Endodermal cell (in vitro differentiated cells): ENCODE results near the gene IL7R. TPM values are rescaled to one million over a fixed set of nuclear protein-coding genes. Genes with fewer than 3 reads are reported as not detected.

Experiments used
- DNase-seq: peaks from one replicate; pipeline ENCODE4 v3.0.0-alpha.2; 2017
- H3K27ac ChIP-seq: 2 replicates; pipeline ENCODE4 v1.5.1; 2013; ENCODE audit warnings: mild to moderate bottlenecking, low read depth, low read length, moderate library complexity
- H3K27me3 ChIP-seq: 2 replicates; pipeline ENCODE4 v1.6.1; 2013; ENCODE audit warnings: mild to moderate bottlenecking, low read length, moderate library complexity; ENCODE audit not compliant: insufficient read depth, control insufficient read depth, poor library complexity, severe bottlenecking
- H3K36me3 ChIP-seq: 2 replicates; pipeline ENCODE4 v1.7.0; 2013; ENCODE audit warnings: mild to moderate bottlenecking, low read length, moderate library complexity; ENCODE audit not compliant: control insufficient read depth, insufficient read depth
- H3K4me1 ChIP-seq: one replicate; pipeline ENCODE4 v1.7.0; 2013; ENCODE audit warnings: low read length; ENCODE audit not compliant: control insufficient read depth, insufficient read depth
- H3K4me3 ChIP-seq: 2 replicates; pipeline ENCODE4 v1.5.1; 2013; ENCODE audit warnings: mild to moderate bottlenecking, low read length, moderate library complexity
- H3K9ac ChIP-seq: 2 replicates; pipeline ENCODE4 v1.6.1; 2013; ENCODE audit warnings: mild to moderate bottlenecking, low read length, moderate library complexity; ENCODE audit not compliant: poor library complexity, severe bottlenecking; ENCODE audit errors: extremely low read depth
- H3K9me3 ChIP-seq: 2 replicates; pipeline ENCODE4 v1.6.1; 2013; ENCODE audit warnings: mild to moderate bottlenecking, low read length, moderate library complexity; ENCODE audit not compliant: control insufficient read depth
- H3K27ac Mint-ChIP-seq: 2 replicates; pipeline ENCODE4 v1.8.0; 2020; ENCODE audit warnings: mixed read lengths
- H3K27me3 Mint-ChIP-seq: 2 replicates; pipeline ENCODE4 v1.8.0; 2021; ENCODE audit warnings: mild to moderate bottlenecking, mixed read lengths; ENCODE audit not compliant: insufficient read depth
- H3K36me3 Mint-ChIP-seq: 2 replicates; pipeline ENCODE4 v1.8.0; 2020; ENCODE audit warnings: low read depth, mixed read lengths
- H3K4me1 Mint-ChIP-seq: 2 replicates; pipeline ENCODE4 v1.8.0; 2020; ENCODE audit warnings: mixed read lengths
- H3K4me3 Mint-ChIP-seq: 2 replicates; pipeline ENCODE4 v1.8.0; 2020; ENCODE audit warnings: mild to moderate bottlenecking, moderate library complexity, mixed read lengths
- H3K9me3 Mint-ChIP-seq: 2 replicates; pipeline ENCODE4 v1.8.0; 2020; ENCODE audit warnings: mild to moderate bottlenecking, mixed read lengths
- CTCF ChIP-seq: fragments of 200-600 bp; sonication (generic); conservative IDR thresholded peaks from 2 replicates; pipeline ENCODE4 v1.5.0; 2021; ENCODE audit warnings: antibody characterized with exemption, mild to moderate bottlenecking
- WGBS, 2 experiments: methylation state at CpG; one replicate each; pipeline versions ENCODE4 v1.1.5 to v1.1.7; 2013; ENCODE audit warnings: missing lambda C conversion rate in 2 of 2, mixed read lengths in 1 of 2; ENCODE audit not compliant: insufficient coverage in 1 of 2, insufficient read length in 1 of 2; 5-methylcytosine and 5-hydroxymethylcytosine counted together
- total RNA-seq, 2 donors: library from RNA; stranded (reverse); fragmentation: NEBNext Ultra II Directional in 1 of 2; extraction: Animal tissue kit (Norgen Biotek cat#: 25700) in 1 of 2; gene quantifications; 2 replicates in 1 of 2; 3 replicates in 1 of 2; pipeline ENCODE4 v1.2.1, GENCODE V29; 2021

IL7R gene
- total RNA-seq, 2 donors from 2014 or later = 0.69 to 0.79 TPM

- H3K4me1 Mint-ChIP-seq = peaks cover 8% of the 10 kb centered on the region
- no peak overlapping the region for H3K27ac Mint-ChIP-seq
- H3K36me3 Mint-ChIP-seq = no peaks in the 10 kb centered on the region
- no peak for DNase-seq
- Histone ChIP-seq H3K4me1 (peaks cover 9% of the 10 kb centered on the region), H3K4me3 (no peak overlapping the region), H3K9ac (no peak overlapping the region), H3K36me3 (no peaks in the 10 kb centered on the region), H3K9me3 (peaks cover 9% of the 10 kb centered on the region), H3K27me3 (no peaks in the 10 kb centered on the region), H3K27ac (no peak overlapping the region)
- no peaks in the 10 kb centered on the region for H3K27me3 Mint-ChIP-seq
- TF ChIP-seq CTCF = no peak
- WGBS, 2 experiments = 89 to 100% methylated on average over 1 of the region's 1 CpG
- no peak overlapping the region for H3K4me3 Mint-ChIP-seq
- H3K9me3 Mint-ChIP-seq = peaks cover 14% of the 10 kb centered on the region
Measured at GRCh38 chr5:35861718-35862117, 5.0 kb downstream of the IL7R start.

- Histone ChIP-seq H3K9me3 (peaks cover 9% of the 10 kb centered on the region), H3K4me1 (peaks cover 5% of the 10 kb centered on the region), H3K4me3 (no peak overlapping the region), H3K9ac (no peak overlapping the region), H3K27me3 (no peaks in the 10 kb centered on the region), H3K27ac (no peak overlapping the region), H3K36me3 (no peaks in the 10 kb centered on the region)
- no peak for TF ChIP-seq CTCF
- H3K9me3 Mint-ChIP-seq = peaks cover 14% of the 10 kb centered on the region
- no peak overlapping the region for H3K4me3 Mint-ChIP-seq
- peaks cover 4% of the 10 kb centered on the region for H3K4me1 Mint-ChIP-seq
- DNase-seq = no peak
- WGBS, 2 experiments = 91 to 100% methylated on average over 1 to 2 of the region's 2 CpGs
- no peak overlapping the region for H3K27ac Mint-ChIP-seq
- no peaks in the 10 kb centered on the region for H3K27me3 Mint-ChIP-seq
- no peaks in the 10 kb centered on the region for H3K36me3 Mint-ChIP-seq
Measured at GRCh38 chr5:35862126-35862525, 5.4 kb downstream of the IL7R start.

GRCh38 chr5:35863159-35863558, 6.5 kb downstream of the IL7R start:
- no peak for DNase-seq
- no peak overlapping the region for H3K4me3 ChIP-seq
- Mint-ChIP-seq H3K4me3 (no peak overlapping the region), H3K36me3 (no peaks in the 10 kb centered on the region), H3K27me3 (no peaks in the 10 kb centered on the region), H3K27ac (no peak overlapping the region), H3K9me3 (peaks cover 14% of the 10 kb centered on the region), H3K4me1 (peaks cover 3% of the 10 kb centered on the region)
- no peak overlapping the region for H3K27ac ChIP-seq
- no peak for TF ChIP-seq CTCF
- no peak overlapping the region for H3K9ac ChIP-seq
- no peaks in the 10 kb centered on the region for H3K36me3 ChIP-seq
- no peaks in the 10 kb centered on the region for H3K27me3 ChIP-seq
- peaks cover 3% of the 10 kb centered on the region for H3K4me1 ChIP-seq
- peaks cover 9% of the 10 kb centered on the region for H3K9me3 ChIP-seq
- WGBS, 2 experiments = 87 to 99% methylated on average over 3 of the region's 3 CpGs
